ENCODE data around the gene AOPEP. TPM values are rescaled to one million over a fixed set of nuclear protein-coding genes. Genes with fewer than 3 reads are reported as not detected.
A peak's percentile ranks its signal among the peaks of the same experiment; 100 is the strongest.

AOPEP gene
- total RNA-seq, 1 donor from 2014 or later: 48.0 TPM

DNA sequence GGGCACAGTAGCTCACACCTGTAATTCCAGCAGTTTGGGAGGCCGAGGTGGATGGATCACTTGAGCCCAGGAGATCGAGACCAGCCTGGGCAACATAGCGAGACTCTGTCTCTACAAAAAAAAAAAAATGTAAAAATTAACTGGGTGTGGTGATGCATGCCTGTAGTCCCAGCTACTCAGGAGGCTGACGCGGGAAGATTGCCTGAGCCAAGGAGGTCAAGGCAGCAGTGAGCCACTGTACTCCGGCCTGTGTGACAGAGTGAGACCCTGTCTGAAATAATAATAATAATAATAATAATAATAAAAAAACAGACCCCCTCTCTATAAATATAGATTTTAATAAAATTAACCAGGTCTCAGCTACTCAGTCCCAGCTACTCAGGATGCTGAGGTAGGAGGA, 179.7 kb downstream of the AOPEP start:
- Histone ChIP-seq H3K4me3 (ENCODE audit: low read length in 3 of 3) (no peak overlapping the region), H3K27ac (ENCODE audit: low read depth, low read length) (no peak overlapping the region), H3K9ac (ENCODE audit: low read depth in 1 of 3, low read length in 3 of 3) (no peak overlapping the region), H3K9me3 (ENCODE audit: control insufficient read depth in 3 of 3, low read length in 3 of 3) (no peaks in the 10 kb centered on the region), H3K27me3 (ENCODE audit: control insufficient read depth in 3 of 3, insufficient read depth in 3 of 3, low read length in 3 of 3) (no peaks in the 10 kb centered on the region), H3K36me3 (ENCODE audit: control insufficient read depth in 3 of 3, insufficient read depth in 3 of 3, low read length in 3 of 3) (no peaks in the 10 kb centered on the region), H3K4me1 (ENCODE audit: control insufficient read depth in 3 of 3, insufficient read depth in 3 of 3, low read length in 3 of 3) (peaks cover 10 to 29% (median 23%) of the 10 kb centered on the region in 3 donors)

DNA sequence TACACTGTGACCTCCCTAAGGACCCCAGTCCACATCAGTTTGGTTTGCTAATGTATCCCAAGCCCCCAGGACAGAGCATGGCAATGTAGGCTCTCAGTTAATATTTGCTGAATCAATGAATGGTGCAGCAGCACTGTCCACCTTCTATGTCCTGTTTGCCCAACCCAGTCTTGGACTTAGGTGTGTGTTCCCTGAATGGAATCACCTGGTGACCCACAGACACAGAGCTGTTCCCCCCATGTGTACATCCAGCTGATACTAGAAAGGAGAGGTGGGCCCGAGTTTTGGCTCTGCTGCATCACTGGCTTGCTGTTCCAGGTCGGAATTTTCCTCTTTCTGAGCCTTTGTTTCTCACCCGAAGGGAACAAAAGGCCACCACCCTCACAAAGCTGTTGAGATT, 180.2 kb downstream of the AOPEP start:
- Histone ChIP-seq H3K9ac (ENCODE audit: low read depth in 1 of 3, low read length in 3 of 3) (no peak overlapping the region), H3K4me1 (ENCODE audit: control insufficient read depth in 3 of 3, insufficient read depth in 3 of 3, low read length in 3 of 3) (peaks cover 10 to 24% (median 23%) of the 10 kb centered on the region in 3 donors), H3K9me3 (ENCODE audit: control insufficient read depth in 3 of 3, low read length in 3 of 3) (no peaks in the 10 kb centered on the region), H3K36me3 (ENCODE audit: control insufficient read depth in 3 of 3, insufficient read depth in 3 of 3, low read length in 3 of 3) (no peaks in the 10 kb centered on the region), H3K4me3 (ENCODE audit: low read length in 3 of 3) (no peak overlapping the region), H3K27ac (ENCODE audit: low read depth, low read length) (no peak overlapping the region), H3K27me3 (ENCODE audit: control insufficient read depth in 3 of 3, insufficient read depth in 3 of 3, low read length in 3 of 3) (no peaks in the 10 kb centered on the region)

- H3K9ac ChIP-seq (ENCODE audit: low read depth in 1 of 3, low read length in 3 of 3): no peak overlapping the region
- no peaks in the 10 kb centered on the region for H3K27me3 ChIP-seq (ENCODE audit: control insufficient read depth in 3 of 3, insufficient read depth in 3 of 3, low read length in 3 of 3)
- H3K27ac ChIP-seq (ENCODE audit: low read depth, low read length): peak overlapping the region; percentile 65
- no peak overlapping the region for H3K4me3 ChIP-seq (ENCODE audit: low read length in 3 of 3)
- H3K9me3 ChIP-seq (ENCODE audit: control insufficient read depth in 3 of 3, low read length in 3 of 3): no peaks in the 10 kb centered on the region
- H3K36me3 ChIP-seq (ENCODE audit: control insufficient read depth in 3 of 3, insufficient read depth in 3 of 3, low read length in 3 of 3): no peaks in the 10 kb centered on the region
- H3K4me1 ChIP-seq (ENCODE audit: control insufficient read depth in 3 of 3, insufficient read depth in 3 of 3, low read length in 3 of 3): peaks cover 10 to 24% (median 21%) of the 10 kb centered on the region in 3 donors
These were observed 180.9 kb downstream of the AOPEP start for GRCh38 chr9:94907264-94907936.

DNA sequence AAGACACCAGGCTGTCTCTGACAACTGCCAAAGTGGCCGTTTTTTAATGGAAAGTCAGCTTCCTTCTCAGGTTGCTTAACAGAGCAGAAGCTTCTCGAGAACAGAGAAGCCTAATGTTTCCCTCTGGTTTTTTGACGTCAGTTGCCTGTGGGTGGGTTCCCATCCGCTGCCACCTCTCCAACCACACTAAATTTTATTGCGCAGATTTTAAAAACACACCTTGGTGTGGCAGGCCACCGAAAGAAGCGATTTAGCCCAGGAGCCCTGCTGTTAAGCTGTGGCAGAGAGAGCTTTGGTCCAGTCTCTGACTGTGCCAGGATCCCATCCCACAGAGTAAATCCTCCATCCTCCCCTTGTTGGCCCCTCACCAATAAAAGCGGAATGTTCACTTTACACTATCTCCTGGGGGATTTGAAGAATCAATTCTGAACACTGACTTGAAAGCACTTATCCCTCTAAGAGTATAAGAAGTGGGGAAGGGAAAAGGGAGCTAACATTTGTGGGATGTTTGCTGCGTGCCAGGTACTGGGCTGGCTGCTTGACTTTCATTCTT, 181.6 kb downstream of the AOPEP start:
- H3K4me1 ChIP-seq (ENCODE audit: control insufficient read depth in 3 of 3, insufficient read depth in 3 of 3, low read length in 3 of 3): peaks cover 10 to 30% (median 24%) of the 10 kb centered on the region in 3 donors
- H3K27me3 ChIP-seq (ENCODE audit: control insufficient read depth in 3 of 3, insufficient read depth in 3 of 3, low read length in 3 of 3): no peaks in the 10 kb centered on the region
- peak overlapping the region in 2 of 3 donors; percentile 28 to 63 for H3K9ac ChIP-seq (ENCODE audit: low read depth in 1 of 3, low read length in 3 of 3)
- no peaks in the 10 kb centered on the region for H3K36me3 ChIP-seq (ENCODE audit: control insufficient read depth in 3 of 3, insufficient read depth in 3 of 3, low read length in 3 of 3)
- H3K27ac ChIP-seq (ENCODE audit: low read depth, low read length): peak overlapping the region; percentile 65
- H3K9me3 ChIP-seq (ENCODE audit: control insufficient read depth in 3 of 3, low read length in 3 of 3): no peaks in the 10 kb centered on the region
- H3K4me3 ChIP-seq (ENCODE audit: low read length in 3 of 3): no peak overlapping the region

- Histone ChIP-seq H3K27me3 (ENCODE audit: control insufficient read depth in 3 of 3, insufficient read depth in 3 of 3, low read length in 3 of 3) (no peaks in the 10 kb centered on the region), H3K4me3 (ENCODE audit: low read length in 3 of 3) (no peak overlapping the region), H3K27ac (ENCODE audit: low read depth, low read length) (peak overlapping the region; percentile 65), H3K9me3 (ENCODE audit: control insufficient read depth in 3 of 3, low read length in 3 of 3) (no peaks in the 10 kb centered on the region), H3K9ac (ENCODE audit: low read depth in 1 of 3, low read length in 3 of 3) (peak overlapping the region in 2 of 3 donors; percentile 28 to 63), H3K4me1 (ENCODE audit: control insufficient read depth in 3 of 3, insufficient read depth in 3 of 3, low read length in 3 of 3) (peaks cover 10 to 36% (median 25%) of the 10 kb centered on the region in 3 donors), H3K36me3 (ENCODE audit: control insufficient read depth in 3 of 3, insufficient read depth in 3 of 3, low read length in 3 of 3) (no peaks in the 10 kb centered on the region)
These were observed 182.2 kb downstream of the AOPEP start for GRCh38 chr9:94908583-94909249.

DNA sequence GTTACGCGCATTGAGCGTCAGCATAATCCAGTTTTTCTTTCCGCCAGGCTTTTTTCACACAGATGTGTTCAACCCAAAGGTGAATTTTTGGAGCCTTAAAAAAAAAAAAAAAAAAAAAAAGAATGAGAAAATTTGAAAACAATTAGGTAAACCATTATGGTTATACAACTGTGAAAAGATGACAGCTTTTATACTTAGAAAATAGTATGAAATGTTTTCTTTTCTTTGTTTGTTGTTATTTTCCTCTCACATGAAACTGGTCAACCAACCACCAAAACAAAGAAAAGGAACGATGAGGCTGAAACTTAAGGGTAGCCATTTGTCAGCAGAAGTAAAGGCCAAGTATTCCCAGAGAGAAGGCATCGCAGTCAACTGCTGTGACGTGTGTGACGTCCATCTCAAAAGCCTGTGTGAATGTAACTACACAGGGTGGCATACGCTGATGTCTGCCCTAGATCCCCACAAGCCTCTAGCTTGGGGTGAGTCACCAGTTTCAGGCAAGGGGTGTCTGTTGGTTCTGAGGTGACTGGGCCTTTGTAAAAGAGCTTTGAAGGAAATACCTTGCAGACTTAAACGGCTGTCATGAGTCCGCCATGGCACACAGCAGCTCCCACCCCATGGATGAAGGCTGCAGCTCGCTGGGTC, 182.9 kb downstream of the AOPEP start:
- H3K9ac ChIP-seq (ENCODE audit: low read depth in 1 of 3, low read length in 3 of 3): no peak overlapping the region
- peak overlapping the region; percentile 65 for H3K27ac ChIP-seq (ENCODE audit: low read depth, low read length)
- H3K4me3 ChIP-seq (ENCODE audit: low read length in 3 of 3): no peak overlapping the region
- H3K27me3 ChIP-seq (ENCODE audit: control insufficient read depth in 3 of 3, insufficient read depth in 3 of 3, low read length in 3 of 3): no peaks in the 10 kb centered on the region
- H3K4me1 ChIP-seq (ENCODE audit: control insufficient read depth in 3 of 3, insufficient read depth in 3 of 3, low read length in 3 of 3): peaks cover 10 to 41% (median 31%) of the 10 kb centered on the region in 3 donors
- H3K36me3 ChIP-seq (ENCODE audit: control insufficient read depth in 3 of 3, insufficient read depth in 3 of 3, low read length in 3 of 3): no peaks in the 10 kb centered on the region
- no peaks in the 10 kb centered on the region for H3K9me3 ChIP-seq (ENCODE audit: control insufficient read depth in 3 of 3, low read length in 3 of 3)

DNA sequence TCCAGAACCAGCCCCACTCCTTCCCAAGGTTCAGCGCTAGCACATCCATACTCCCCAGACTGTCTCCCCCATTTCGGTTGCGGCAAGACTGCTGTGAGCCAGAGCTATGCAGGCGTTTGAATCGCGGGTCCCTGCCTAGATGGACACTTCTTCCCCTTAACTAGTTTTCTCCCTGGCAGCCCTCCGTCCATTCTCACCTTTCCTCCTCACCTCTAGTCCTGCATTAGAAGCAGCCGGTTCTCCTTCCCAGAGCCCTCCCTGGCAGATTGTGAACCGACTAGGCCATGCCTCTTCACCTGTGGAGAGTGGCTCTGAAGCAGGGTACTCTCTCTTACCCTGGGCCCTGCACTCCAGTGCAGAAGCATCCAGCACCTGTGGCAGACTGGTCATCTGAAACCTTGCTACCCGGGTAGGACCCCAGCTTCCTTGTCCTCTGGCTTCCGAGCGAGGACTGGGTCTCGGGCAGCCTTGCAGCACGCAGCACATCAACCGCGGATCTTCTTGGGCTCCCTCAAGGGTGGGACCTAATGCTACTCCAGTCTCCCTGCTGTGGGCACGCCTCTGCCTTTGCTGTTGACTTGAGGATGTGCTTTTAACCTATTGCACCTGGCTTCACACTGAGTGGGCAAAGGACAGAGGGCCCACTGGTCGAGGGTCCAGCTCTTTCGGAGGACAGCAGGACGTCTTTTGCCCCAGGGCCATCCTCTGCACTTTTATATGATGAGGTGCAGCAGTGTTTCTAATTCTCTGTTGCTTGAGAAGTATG, 183.6 kb downstream of the AOPEP start:
- Histone ChIP-seq H3K4me3 (ENCODE audit: low read length in 3 of 3) (no peak overlapping the region), H3K4me1 (ENCODE audit: control insufficient read depth in 3 of 3, insufficient read depth in 3 of 3, low read length in 3 of 3) (peaks cover 10 to 45% (median 35%) of the 10 kb centered on the region in 3 donors), H3K36me3 (ENCODE audit: control insufficient read depth in 3 of 3, insufficient read depth in 3 of 3, low read length in 3 of 3) (no peaks in the 10 kb centered on the region), H3K9me3 (ENCODE audit: control insufficient read depth in 3 of 3, low read length in 3 of 3) (no peaks in the 10 kb centered on the region), H3K27ac (ENCODE audit: low read depth, low read length) (no peak overlapping the region), H3K27me3 (ENCODE audit: control insufficient read depth in 3 of 3, insufficient read depth in 3 of 3, low read length in 3 of 3) (no peaks in the 10 kb centered on the region), H3K9ac (ENCODE audit: low read depth in 1 of 3, low read length in 3 of 3) (no peak overlapping the region)

DNA sequence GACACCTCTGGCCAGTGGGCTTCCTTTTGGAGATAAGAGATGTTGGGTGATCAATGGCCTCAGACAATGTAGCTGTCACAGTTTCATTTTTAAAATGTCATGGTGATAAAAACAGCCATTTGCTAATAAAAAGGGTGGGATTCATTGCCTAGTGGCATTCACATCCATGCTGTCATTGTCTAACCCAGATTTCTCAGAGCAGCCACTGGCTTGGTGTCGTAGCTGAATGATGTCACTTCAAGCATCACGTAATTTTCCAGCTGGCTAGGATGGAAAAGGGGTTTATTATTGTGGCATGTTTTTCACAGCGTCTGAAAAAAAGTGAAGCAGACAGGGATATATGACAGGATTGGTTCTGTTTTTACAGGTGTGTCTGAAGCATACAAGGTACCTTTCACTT, 184.7 kb downstream of the AOPEP start:
- no peak overlapping the region for H3K27ac ChIP-seq (ENCODE audit: low read depth, low read length)
- no peaks in the 10 kb centered on the region for H3K36me3 ChIP-seq (ENCODE audit: control insufficient read depth in 3 of 3, insufficient read depth in 3 of 3, low read length in 3 of 3)
- no peaks in the 10 kb centered on the region for H3K9me3 ChIP-seq (ENCODE audit: control insufficient read depth in 3 of 3, low read length in 3 of 3)
- no peaks in the 10 kb centered on the region for H3K27me3 ChIP-seq (ENCODE audit: control insufficient read depth in 3 of 3, insufficient read depth in 3 of 3, low read length in 3 of 3)
- peaks cover 10 to 45% (median 35%) of the 10 kb centered on the region in 3 donors for H3K4me1 ChIP-seq (ENCODE audit: control insufficient read depth in 3 of 3, insufficient read depth in 3 of 3, low read length in 3 of 3)
- no peak overlapping the region for H3K4me3 ChIP-seq (ENCODE audit: low read length in 3 of 3)
- H3K9ac ChIP-seq (ENCODE audit: low read depth in 1 of 3, low read length in 3 of 3): no peak overlapping the region

DNA sequence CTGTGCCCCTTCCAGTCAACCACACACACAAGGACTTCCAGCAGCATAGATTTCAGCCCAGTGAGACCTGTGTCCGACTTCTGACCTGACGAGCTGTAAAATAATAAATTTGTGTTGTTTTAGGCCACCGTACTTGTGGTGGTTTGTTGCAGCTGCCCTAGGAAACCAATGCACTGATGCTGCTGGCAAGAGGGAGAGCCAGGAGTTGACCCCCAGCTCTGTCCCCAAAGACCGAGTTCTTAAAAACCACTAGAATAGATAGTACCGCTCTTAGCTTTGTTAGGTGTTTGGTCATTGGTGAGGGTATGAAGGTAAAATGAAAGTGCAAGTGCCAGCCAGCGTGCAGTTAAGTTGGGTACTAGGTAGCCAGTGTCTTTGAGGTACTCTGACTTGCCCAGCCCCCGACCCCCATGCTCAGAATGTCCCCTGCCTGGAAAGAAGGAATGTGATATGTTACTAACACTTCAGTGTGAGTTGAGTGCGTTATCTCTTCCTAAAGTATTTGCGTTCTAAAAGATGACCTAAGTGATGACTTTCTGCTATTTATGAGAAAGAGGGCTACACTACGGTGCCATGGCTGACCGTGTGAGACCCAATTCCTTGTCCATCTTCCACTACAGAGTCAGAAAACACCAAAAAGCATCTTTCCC, 185.6 kb downstream of the AOPEP start:
- H3K9me3 ChIP-seq (ENCODE audit: control insufficient read depth in 3 of 3, low read length in 3 of 3): no peaks in the 10 kb centered on the region
- H3K9ac ChIP-seq (ENCODE audit: low read depth in 1 of 3, low read length in 3 of 3): no peak overlapping the region
- H3K27ac ChIP-seq (ENCODE audit: low read depth, low read length): peak overlapping the region; percentile 29
- no peak overlapping the region for H3K4me3 ChIP-seq (ENCODE audit: low read length in 3 of 3)
- H3K36me3 ChIP-seq (ENCODE audit: control insufficient read depth in 3 of 3, insufficient read depth in 3 of 3, low read length in 3 of 3): no peaks in the 10 kb centered on the region
- peaks cover 10 to 47% (median 35%) of the 10 kb centered on the region in 3 donors for H3K4me1 ChIP-seq (ENCODE audit: control insufficient read depth in 3 of 3, insufficient read depth in 3 of 3, low read length in 3 of 3)
- H3K27me3 ChIP-seq (ENCODE audit: control insufficient read depth in 3 of 3, insufficient read depth in 3 of 3, low read length in 3 of 3): no peaks in the 10 kb centered on the region
